NCI-H524 treated with DMSO at 0.1 percent for 48 hours (cell line): ENCODE results near the gene GPATCH2L.

Experiments
- DNase-seq: peaks from one replicate; lab custom pipeline; 2025; lab: John Stamatoyannopoulos, UW

GPATCH2L gene

DNA sequence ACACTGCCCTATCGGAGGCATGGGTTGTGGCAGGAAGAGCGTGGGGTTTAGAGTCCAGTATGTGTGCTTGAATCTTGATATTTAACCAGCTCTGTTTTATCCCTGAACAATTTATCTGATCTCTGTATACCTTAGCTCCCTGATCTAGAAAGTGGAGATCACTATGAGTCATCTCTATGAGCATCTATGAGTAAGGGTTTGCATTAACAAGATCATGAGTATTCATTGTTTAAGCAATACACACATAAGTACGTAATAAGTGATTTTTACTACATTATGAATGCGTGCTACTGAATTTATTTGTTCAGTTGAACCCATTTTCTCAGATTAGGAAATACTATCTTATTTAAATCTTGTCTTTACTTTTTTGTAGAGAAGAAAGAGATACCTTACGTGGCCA is 49.4 kb downstream of the GPATCH2L start:
- no peak for DNase-seq

DNA sequence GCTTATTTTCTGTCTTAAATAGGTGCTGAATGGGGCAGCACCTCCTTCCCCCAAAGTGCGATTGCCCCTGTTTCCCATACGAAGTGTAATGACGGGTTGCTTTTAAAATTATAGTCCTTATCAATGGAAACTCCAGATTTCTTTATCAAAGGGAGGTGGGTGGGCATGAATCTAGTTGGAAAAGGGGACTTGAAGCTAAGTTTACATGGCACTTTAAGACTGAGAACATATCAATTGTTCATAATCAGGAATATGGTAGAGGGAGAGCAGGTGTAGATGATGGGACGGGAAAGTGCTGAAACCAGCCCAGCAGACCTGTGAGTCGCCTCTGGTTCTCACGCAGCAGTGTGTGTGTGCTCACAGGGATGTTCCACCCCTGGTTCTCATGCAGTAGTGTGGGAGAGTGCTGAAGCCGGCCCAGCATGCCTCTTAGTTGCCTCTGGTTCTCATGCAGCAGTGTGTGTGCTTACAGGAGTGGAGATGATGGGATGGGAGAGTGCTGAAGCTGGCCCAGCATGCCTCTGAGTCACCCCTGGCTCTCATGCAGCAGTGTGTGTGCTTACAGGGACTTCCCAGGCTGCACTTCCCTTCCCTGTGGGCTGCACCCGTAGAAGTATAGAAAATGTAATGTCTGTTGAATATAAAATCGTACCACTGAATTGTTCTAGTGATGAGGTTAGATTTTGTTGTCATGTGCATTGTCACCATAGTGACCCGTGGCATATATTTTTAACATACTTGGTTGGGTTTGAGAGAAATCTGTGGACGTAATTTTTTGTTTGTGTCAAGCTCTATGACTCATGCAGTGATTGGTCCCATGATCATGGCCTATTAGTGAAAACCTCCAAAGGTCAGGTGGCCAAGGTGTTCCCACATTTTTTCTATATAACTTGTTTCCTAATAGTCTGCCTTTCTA is 51.6 kb downstream of the GPATCH2L start:
- no peak for DNase-seq

DNA sequence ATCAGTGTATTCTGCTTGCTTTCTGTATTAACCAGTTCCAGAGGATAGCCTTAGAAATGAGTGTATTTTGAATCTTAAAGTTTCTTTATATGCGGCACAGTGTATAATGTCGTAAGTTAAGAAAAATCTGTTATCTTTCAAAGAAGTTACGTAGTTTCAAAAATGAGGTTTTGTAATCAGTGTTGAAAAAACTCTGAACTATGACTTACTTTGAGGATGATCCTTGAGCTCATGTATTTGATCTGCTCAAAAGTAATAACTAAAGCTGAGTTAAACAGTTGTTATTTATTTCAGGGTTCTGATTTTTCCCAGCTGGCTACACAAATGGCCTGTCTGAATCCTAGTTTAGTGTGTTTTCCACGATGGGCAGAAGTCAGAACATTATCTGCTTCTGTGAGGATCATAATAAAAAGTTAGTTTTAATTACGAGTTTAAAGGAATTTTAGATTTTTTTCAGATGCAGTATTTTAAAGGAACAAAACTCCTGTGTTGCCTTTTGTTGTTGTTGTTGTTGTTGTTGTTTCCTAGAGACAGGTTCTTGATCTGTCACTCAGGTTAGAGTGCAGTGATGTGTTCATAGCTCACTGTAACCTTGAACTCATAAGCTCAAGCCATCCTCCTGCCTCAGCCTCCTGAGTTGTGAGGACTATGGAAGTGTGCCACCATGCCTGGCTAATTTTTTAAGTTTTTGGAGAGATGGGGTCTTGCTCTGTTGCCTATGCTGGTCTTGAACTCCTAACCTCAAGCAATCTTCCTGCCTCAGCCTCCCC is 52.9 kb downstream of the GPATCH2L start:
- DNase-seq: no peak

DNA sequence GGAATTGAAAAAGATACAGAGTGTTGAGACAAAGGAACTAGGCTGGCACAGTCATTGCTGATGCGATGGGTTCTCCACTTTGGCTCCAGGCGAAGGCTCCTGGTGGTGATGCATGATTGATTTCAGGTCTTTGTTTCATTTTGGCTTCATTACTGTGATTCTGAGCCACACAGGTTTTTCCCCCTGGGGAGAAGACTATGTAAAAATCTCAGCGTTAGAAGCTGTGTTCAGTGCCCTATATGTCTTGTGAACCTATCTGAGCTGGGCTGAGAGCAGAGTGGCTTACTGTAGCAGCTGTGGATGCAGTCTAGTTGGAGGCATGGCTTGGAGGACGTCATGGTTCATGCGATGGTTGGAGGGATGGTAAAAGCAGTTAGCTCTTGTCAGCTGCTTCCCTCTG is 54.0 kb downstream of the GPATCH2L start:
- no peak for DNase-seq

DNA sequence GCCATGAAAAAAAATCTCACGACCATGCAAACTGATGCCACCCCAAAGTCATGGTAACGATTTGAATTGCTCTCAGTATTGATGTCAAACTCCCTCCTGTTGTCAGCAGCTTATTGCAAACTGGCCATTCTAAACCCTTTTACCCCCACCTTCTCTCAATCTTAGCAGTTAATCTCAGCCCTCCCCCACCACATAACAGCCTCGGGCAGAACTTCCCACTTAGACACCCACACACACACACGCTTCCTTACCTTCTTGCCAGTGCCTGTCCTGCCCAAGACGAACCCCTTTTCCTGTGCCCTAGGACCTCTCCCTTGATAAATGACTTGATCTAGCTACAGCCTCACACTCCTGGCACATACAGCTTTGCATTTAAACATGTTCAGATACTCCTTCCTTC is 56.6 kb downstream of the GPATCH2L start:
- DNase-seq: no peak

DNA sequence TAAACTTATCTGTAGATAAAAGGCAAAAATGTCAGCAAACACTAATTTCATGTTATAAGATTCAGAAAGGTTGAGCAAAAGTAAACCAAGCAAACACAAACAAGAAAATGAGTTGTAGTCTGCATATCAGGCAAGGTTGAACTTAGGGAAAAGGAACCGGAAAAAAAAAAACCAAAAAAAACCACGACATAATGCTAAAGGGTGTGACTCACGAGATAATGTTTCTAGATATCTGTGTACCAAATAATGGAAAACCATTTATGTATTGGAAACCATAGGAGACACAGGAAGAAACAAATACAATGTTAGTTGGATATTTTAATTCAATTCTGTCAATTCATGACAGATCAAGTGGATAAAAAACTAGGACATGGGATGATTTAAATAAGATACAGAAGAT is 60.5 kb downstream of the GPATCH2L start:
- no peak for DNase-seq

DNA sequence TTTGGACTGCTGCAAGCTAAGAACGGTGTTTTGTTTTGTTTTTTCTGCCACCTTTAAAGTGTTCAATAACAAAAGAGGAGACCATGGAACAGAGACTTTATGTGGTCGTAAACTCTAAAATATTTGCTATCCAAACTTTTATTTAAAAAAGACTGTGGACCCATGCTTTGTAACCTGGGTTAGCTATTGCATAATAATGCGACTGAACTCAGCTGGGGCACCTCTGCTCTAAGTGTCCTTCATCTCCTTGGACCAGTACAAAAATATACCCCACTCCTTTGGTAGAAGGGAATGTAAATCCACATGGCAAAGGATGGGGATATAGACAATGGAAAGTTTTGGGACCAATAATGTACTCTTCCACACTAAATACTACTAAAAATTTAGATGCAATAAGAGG is 65.5 kb downstream of the GPATCH2L start:
- DNase-seq: no peak

DNA sequence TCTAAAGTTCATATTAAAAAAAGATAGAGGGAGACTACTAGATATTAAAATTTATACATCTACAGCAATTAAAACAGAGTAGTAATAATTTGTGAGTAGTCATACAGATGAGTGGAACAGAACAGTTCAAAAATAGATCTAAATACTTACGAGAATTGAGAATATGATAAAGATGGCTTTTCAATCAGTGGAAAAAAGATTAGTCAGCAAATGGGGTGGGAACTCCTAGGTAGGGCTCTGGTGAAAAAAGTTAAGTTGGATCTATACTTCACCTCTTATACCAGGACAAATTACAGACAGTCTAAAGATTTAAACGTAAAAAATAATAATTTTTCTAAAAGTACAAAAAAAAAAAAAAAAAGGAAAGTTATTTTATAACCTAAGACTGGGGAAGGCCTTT is 66.9 kb downstream of the GPATCH2L start:
- DNase-seq: no peak

DNA sequence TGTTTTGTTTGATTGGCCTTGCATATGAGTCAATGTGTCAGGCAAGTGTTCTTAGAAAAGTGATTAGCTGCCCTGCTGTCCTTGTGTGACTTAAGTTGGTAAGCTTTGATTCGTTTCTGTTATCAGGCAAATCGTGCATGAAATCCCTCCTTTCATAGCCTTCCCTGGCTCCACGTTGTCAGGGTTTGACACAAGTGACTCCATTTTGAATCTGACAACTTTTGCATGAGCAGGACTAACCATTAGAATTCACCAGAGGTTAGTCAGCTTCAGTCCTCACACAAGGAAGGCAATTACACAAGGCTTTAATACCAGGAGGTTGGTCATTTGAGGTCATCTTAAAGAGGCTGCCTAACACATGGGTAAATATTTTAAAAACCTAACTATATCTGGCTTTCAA is 68.2 kb downstream of the GPATCH2L start:
- DNase-seq: no peak

DNA sequence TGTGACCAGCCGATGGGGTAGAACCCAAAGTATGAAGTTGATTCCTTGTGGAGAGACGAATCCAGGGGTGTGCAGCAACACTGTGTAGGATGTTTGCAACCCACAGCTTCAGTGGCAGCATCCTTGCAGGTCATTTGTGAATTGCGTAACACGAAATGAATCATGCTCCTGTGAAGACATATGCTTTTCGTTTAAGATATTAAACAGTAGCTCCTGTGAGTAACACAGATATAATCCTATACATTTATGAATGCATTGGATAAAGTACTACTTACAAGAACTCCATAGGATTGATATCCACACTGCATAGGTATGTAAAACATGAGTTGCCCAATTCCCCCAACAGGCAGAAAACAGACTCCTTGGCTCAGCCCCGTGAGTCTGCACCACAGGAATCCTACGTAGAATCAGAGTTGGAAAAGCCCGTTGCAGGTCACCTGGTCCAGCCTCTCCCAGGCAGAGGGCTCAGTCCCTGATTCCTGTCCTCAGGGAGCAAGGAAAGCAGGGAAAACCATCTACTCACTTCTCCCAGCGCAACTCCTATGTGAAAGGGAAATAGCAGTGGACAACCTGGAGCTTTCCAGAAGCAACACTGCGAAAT is 75.8 kb downstream of the GPATCH2L start:
- no peak for DNase-seq

DNA sequence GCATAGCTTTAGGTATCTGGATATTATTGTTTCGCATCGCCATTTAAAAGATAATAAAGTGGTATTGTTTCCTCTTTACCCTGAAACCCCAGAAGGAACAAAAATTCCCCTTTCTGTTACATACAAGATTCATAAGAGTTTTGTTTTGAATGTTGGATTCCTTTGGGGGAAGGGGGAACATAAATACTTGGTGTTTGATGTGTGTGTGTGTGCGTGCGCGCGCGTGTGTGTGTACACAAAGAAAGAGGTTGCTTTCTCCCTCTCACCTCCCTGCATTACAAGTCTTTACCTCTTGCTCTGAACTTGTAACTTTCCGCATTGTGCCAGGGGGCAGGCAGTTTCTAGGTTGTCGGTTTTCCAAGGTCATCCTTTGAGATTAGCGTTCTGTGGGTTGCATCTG is 76.4 kb downstream of the GPATCH2L start:
- no peak for DNase-seq

DNA sequence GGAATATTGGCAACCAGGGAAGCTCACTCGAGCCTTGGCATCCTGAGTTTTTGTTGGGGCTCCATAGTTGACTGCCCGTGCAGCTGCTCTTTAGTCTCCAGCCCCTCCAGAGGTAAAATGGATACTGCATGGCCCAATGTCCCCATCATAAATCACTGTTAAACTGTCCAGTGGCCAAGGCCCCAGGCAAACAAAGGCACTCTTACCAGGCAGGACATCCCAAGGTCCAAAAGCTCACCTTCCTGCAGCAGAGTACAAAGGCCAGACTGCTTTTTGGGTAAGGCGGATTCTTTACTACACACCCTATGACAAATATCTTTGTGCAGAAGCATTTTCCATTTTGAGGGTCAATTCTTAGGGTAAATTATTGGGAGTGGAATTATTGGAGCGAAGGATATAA is 81.1 kb downstream of the GPATCH2L start:
- DNase-seq: no peak

DNA sequence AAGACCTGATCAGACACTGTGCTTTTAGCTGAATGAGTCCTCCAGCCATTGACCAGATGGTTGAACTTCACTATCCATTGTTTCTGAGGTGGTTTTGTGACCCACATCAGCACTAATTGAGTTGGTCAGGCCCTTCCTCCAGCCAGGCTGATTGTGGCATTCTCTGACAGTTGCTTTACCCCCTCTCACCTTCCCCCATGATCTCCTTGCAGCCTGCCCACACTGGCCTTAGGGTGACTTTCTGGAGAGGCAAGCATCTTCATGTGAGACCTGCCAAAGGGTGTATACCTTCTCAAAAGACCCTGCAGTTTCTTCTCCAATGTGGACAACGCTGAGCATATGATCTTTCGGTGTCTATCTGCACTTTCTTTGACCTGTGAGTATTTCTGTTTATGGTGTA is 83.9 kb downstream of the GPATCH2L start:
- DNase-seq: no peak

DNA sequence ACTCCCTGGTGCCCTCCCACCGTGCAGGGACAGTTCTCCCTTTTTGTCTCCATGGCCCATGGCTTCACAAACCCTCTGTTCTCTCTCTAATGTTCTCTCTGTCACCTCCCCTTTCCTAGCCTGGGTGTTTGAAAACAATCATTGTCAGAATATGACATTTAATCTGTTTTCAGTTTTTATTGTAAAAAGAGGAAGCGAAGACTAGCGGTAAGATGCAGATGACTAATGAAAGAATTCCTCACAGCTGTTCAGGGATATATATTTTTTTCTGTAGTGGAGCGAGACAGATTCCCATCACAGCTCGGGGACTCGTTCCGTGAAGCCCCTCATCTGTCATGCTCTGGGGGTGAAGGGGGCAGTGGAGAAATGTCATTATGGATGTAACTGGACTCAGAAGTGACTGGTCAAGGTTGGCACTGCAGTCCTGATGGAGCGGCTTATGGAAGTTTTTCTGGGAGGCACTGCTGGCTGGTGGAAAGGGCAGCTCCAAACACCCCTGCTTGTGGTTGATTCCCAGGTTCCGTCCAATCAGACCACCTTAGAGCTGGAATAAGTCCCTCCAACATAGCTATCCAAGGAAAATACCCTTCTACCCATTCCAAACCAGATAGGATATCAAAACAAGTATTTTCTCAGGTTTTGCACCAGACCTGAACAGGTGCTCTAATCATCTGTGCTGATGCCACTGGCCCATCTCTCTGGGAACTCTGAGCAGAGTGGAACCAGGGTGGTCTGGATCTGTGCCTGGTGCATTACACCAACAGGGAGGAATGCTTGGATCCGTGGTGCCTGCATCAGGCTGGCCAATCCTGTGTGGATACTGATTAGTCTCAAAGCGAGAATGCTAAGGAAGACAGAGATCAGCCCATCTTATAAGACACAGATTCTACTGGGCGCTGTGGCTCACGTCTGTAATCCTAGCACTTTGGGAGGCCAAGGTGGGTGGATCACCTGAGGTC is 84.7 kb downstream of the GPATCH2L start:
- DNase-seq: no peak

DNA sequence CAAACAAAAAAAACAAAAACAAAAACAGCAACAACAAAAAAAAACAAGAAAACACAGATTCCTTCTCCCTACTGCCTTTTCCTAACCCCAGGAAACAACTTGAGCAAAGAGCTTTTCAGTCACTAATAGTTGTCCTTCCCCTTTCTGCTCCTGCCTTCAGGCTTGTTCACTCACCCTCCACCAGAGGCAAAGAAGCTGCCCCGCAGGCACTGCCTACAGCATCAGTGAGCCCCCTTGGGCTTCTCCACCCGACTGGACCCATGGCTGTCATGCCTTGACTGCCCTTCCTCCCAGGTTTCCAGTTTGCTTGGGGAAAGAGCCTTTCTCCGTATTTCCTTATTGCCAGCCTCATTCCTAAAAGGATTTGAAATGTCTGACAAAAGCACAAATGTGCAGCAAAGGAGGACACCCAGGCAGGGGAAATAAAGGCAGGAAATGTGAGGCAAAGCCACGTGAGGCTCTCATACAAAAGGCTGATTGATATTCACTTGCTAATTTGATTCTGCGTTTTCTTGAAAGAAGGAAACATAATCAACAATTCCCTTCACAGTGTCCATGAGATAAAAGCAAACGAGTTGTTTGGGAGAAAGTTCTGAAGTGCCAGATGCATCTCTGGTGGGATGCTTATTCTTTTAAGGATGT is 85.7 kb downstream of the GPATCH2L start:
- no peak for DNase-seq

DNA sequence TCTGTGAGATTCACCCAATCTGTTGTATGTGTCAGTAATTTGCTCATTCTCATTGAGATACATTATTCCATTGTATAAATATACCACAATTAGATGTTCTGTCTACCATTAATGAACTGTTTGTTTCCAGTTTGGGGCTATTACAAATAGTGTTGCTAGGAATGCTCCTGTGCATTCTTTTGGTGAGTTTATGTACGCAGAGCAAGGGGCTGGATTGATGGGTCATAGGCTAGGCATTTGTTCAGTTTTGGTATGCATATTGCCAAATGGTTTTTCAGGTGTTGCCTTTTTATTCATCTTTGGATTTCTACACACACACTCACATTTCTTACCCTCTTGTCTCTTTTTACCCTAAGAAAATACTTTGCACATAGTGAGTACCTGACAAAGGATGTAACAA is 93.4 kb downstream of the GPATCH2L start:
- no peak for DNase-seq

DNA sequence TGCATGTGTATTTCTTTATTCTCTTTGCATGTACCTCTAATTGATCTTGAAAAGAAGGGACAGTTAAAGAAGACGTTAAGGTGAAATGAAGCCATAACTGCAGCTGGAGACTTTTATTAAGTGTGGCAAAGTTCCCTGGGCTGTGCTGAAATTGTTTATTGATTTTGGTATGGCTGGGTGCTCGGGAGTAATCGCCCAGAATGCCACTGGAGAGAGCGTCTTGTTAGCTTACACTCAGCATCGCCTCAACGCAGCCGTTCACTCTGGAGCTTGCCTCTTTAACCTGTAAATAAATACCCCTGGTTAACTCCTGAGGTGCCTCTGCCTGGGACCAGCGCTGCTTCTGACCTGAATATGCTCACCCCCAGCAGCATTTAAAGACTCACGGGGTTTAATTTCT is 98.6 kb downstream of the GPATCH2L start:
- DNase-seq: no peak

DNA sequence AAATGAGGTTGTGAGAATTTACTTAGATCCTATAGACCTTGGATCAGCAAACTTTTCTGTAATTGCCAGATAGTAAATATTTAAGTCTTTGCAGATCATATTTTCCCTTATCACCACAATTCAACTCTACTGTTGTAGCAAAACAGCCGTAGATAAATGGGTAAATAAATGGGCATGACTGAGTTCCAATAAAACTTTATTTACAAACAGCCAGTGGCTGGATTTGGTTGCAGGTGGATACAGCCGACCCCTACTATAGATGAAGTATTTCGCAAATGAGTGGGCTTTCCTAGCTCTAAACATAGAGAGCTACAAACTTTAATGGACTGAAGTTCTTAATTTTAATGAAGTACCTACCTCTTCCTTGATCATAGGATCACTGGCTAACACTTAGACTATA is 100.7 kb downstream of the GPATCH2L start:
- no peak for DNase-seq

DNA sequence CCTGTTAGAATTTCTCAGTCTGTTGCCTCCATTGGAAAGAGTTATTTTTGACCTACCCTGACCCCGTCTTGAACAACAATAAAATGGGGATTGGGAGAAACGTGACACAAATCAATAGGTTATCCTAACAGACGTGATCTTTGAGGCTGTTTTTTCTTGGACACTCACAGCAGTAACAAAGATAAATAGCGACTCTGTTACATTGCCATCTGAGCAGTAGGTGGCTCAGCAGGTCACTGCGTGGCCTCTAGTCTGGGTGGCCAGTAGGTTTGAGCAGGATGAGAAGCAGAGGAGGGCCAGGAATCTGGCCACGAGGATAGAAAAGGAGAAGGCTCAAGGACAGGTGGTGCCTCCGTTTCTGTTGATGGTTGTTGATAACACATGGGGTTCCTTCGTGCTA is 101.4 kb downstream of the GPATCH2L start:
- DNase-seq: no peak

DNA sequence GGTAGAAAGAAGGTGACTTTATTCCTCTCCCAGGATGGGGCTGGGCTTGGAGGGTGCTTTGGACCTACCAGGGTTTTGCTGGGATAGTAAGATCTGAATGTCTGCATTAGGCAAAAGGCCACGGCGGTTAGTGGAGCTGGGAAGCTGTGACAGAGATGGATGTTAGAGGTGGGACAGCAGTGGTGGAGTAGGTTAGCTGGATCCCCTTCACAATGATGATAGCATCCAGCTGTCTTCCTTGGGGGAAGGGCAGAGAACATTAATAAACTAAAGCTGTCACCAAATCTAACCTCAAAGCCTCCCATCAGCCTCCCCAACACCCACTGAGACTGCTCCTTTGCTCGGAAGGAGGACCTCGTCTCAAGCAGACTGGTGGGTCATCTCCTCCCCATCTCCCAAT is 104.8 kb downstream of the GPATCH2L start:
- no peak for DNase-seq

DNA sequence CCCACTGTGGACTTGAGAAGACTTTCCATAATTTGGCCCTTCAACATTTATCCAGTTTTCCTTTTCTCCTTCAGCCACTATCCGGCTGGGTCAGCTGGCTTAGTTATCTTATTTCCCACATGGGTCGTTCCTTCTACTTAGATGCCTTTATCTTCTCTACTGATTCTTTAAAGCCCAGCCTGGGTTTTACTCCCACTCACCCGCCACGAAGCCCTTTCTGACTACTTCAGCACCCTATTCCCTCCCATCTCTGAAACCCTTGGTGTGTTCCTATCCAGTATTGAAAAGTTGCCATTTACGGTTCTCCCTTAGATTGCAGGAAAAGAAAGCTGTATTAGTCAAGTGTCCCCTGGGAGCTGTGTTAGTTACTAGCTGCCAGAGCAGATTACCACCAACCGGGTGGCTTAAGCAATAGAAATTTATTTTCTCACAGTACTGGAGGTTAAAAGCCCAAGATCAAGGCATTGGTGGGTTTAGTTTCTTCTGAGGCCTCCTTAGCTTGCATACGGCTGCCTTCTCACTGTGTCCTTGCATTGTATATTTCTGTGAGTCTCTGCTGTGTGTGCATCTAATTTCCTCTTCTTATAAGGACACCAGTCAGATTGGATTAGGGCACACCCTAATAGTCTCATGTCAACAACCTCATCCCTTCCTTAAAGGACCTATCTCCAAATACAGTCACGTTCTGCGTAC is 105.5 kb downstream of the GPATCH2L start:
- no peak for DNase-seq
